ENCODE measurements around the gene CHML.
"Not testable (repeated sequence)": the region's sequence is repeated elsewhere in the genome, so short reads cannot be mapped to it uniquely, and the experiment has no call there.

The CHML gene

DNA sequence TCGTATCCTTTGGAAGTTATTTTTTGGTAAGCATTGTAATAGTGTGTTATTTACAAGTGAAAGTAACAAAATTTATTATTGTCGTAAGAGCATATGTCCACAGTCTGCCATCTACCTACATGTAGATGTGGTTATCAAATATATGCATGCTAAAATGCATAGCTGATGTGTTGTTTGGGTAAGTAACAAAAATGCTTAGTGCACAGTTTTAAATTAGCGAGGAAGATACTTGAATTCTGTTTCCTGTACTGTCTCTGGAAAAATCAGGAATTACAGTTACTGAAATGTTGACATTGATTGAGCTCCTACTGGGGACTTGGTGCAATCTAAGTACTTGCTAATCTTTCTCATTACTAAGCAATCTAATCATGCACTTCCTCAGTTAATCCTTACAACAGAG lies 26.2 kb upstream of the CHML start:
- H3K9me3 ChIP-seq = no peaks in the 10 kb centered on the region
- intact Hi-C loops (cut with DNase I; ENCODE audit: low total_unique reads) = no loop called here
- DNase-seq = no peak
- no peaks in the 10 kb centered on the region for H3K36me3 ChIP-seq
- TF ChIP-seq, protein P1, sequence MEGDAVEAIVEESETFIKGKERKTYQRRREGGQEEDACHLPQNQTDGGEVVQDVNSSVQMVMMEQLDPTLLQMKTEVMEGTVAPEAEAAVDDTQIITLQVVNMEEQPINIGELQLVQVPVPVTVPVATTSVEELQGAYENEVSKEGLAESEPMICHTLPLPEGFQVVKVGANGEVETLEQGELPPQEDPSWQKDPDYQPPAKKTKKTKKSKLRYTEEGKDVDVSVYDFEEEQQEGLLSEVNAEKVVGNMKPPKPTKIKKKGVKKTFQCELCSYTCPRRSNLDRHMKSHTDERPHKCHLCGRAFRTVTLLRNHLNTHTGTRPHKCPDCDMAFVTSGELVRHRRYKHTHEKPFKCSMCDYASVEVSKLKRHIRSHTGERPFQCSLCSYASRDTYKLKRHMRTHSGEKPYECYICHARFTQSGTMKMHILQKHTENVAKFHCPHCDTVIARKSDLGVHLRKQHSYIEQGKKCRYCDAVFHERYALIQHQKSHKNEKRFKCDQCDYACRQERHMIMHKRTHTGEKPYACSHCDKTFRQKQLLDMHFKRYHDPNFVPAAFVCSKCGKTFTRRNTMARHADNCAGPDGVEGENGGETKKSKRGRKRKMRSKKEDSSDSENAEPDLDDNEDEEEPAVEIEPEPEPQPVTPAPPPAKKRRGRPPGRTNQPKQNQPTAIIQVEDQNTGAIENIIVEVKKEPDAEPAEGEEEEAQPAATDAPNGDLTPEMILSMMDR (IDR thresholded peaks at IDR 0.05) = no peak
- no peak overlapping the region for H3K4me3 ChIP-seq
- H3K27me3 ChIP-seq = no peaks in the 10 kb centered on the region
- no peaks in the 10 kb centered on the region for H3K4me1 ChIP-seq
- no peak overlapping the region for H3K27ac ChIP-seq

GRCh38 chr1:241660424-241660972 lies 20.3 kb upstream of the CHML start:
- H3K4me3 ChIP-seq = no peak overlapping the region
- intact Hi-C loops (cut with DNase I; ENCODE audit: low total_unique reads) = no loop called here
- no peak overlapping the region for H3K27ac ChIP-seq
- H3K27me3 ChIP-seq = no peaks in the 10 kb centered on the region
- no peaks in the 10 kb centered on the region for H3K36me3 ChIP-seq
- TF ChIP-seq, protein P1 (IDR thresholded peaks at IDR 0.05) = no peak
- H3K9me3 ChIP-seq = no peaks in the 10 kb centered on the region
- no peaks in the 10 kb centered on the region for H3K4me1 ChIP-seq
- no peak for DNase-seq

- H3K27me3 ChIP-seq; H3K36me3 ChIP-seq; H3K4me3 ChIP-seq; H3K9me3 ChIP-seq; DNase-seq; intact Hi-C loops (cut with DNase I; ENCODE audit: low total_unique reads); H3K27ac ChIP-seq; H3K4me1 ChIP-seq: not testable (repeated sequence)
Measured at GRCh38 chr1:241659016-241659415, 18.8 kb upstream of the CHML start.

DNA sequence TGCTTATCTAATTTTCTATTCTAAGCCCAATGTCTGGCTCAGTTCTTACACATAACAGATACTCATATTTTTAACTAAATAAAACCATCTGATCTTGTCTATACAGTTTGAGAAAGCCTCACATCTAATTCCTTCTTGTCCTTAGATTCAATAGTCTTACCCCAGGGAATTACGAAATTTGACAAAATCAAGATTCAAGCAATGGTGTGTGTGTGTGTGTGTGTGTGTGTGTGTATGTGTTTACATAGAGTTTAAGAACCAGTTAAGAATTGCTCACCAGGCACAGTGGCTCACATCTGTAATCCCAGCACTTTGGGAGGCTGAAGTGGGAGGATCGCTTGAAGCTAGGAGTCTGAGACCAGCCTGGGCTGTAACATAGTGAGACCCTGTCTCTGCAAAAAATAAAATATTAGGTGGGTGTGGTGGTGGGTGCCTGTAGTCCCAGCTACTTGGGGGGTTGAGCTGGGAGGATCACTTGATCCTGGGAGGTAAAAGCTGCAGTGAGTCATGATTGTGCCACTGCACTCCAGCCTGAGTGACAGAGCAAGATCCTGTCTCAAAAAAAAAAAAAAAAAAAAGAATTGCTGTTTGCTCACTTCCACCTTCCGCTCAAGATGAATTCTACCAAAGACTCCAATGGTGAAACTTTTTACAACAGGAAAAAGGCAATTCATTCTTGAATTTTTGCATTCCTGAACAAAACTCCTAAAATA lies 18.1 kb upstream of the CHML start:
- TF ChIP-seq, protein P1 (IDR thresholded peaks at IDR 0.05) = no peak
- Histone ChIP-seq H3K9me3 (no peaks in the 10 kb centered on the region), H3K4me3 (no peak overlapping the region), H3K27ac (no peak overlapping the region), H3K4me1 (no peaks in the 10 kb centered on the region), H3K27me3 (no peaks in the 10 kb centered on the region), H3K36me3 (no peaks in the 10 kb centered on the region)
- DNase-seq = no peak
- intact Hi-C loops (cut with DNase I; ENCODE audit: low total_unique reads) = no loop called here

DNA sequence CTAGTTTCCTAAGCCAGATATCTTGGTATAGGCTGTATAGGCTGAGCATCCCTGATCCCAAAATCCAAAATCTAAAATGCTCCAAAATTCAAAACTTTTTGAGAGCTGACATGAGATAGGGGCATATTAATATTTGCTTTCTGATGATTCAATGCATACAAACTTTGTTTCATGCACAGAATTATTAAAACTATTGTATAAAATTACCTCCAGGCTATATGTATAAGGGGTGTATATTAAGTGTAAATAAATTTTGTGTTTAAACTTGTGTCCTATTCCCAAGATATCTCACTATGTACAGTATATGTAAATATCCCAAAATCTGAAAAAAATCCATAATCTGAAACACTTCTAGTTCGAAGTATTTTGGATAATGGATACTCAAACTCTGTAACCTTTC lies 14.5 kb upstream of the CHML start:
- no peak overlapping the region for H3K27ac ChIP-seq
- no peak for DNase-seq
- H3K4me1 ChIP-seq = no peaks in the 10 kb centered on the region
- TF ChIP-seq, protein P1 (IDR thresholded peaks at IDR 0.05) = no peak
- H3K9me3 ChIP-seq = no peaks in the 10 kb centered on the region
- H3K36me3 ChIP-seq = no peaks in the 10 kb centered on the region
- H3K27me3 ChIP-seq = no peaks in the 10 kb centered on the region
- no peak overlapping the region for H3K4me3 ChIP-seq
- intact Hi-C loops (cut with DNase I; ENCODE audit: low total_unique reads) = no loop called here

DNA sequence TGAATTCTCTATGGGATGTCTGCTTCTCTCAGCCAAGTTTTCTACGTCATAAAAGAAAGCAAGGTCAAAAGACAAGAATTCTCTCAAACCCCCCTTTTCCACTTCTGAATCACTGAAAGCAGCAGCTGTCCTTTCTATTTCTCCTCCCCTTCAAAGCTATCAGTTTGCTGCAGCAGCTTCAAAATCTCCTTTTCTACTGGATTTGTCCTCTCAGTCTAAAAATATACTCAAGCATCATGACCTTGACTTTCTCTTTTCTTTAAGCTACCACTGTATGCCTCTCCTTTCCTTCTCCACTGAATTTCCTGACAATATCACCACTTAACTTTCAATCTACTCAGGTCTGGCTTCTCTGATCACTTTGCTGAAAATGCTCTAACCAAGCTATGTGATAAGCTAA lies 13.8 kb upstream of the CHML start:
- TF ChIP-seq, protein P1 (IDR thresholded peaks at IDR 0.05) = no peak
- H3K36me3 ChIP-seq = no peaks in the 10 kb centered on the region
- H3K4me3 ChIP-seq = no peak overlapping the region
- intact Hi-C loops (cut with DNase I; ENCODE audit: low total_unique reads) = no loop called here
- peak overlapping the region in 1 of 2 donors; percentile 14 for H3K27ac ChIP-seq
- no peaks in the 10 kb centered on the region for H3K9me3 ChIP-seq
- no peaks in the 10 kb centered on the region for H3K27me3 ChIP-seq
- DNase-seq = no peak
- H3K4me1 ChIP-seq = no peaks in the 10 kb centered on the region
